ENCODE results near the gene ICAM1. TPM values are rescaled to one million over a fixed set of nuclear protein-coding genes. Genes with fewer than 3 reads are reported as not detected.
A peak's percentile ranks its signal among the peaks of the same experiment; 100 is the strongest.

Gene ICAM1
- polyA plus RNA-seq, 1 donor from 2014 or later: not detected

- Histone ChIP-seq H3K79me2 (replicated peaks; ENCODE audit: insufficient read depth, low read length) (no peaks in the 10 kb centered on the region), H3K9me2 (ENCODE audit: insufficient read depth, low read length) (no peaks in the 10 kb centered on the region), H4K20me1 (ENCODE audit: insufficient read depth) (no peaks in the 10 kb centered on the region), H3K36me3 (ENCODE audit: insufficient read depth, low read length) (no peaks in the 10 kb centered on the region), H3K27me3 (ENCODE audit: insufficient read depth, low read depth, low read length) (no peaks in the 10 kb centered on the region), H3K9ac (ENCODE audit: low read length) (no peak within 1 kb of the TSS), H3K4me3 (ENCODE audit: low read length) (no peak within 1 kb of the TSS), H3K9me3 (ENCODE audit: low read length) (no peaks in the 10 kb centered on the region), H3K4me2 (ENCODE audit: low read length) (no peak within 1 kb of the TSS), H3K27ac (ENCODE audit: low read length) (no peak within 1 kb of the TSS), H3F3A (ENCODE audit: insufficient read depth, low read length, poor library complexity, severe bottlenecking) (no peaks in the 10 kb centered on the region), H2AFZ (ENCODE audit: low read depth, low read length) (no peak within 1 kb of the TSS)
- TF ChIP-seq, protein P1, sequence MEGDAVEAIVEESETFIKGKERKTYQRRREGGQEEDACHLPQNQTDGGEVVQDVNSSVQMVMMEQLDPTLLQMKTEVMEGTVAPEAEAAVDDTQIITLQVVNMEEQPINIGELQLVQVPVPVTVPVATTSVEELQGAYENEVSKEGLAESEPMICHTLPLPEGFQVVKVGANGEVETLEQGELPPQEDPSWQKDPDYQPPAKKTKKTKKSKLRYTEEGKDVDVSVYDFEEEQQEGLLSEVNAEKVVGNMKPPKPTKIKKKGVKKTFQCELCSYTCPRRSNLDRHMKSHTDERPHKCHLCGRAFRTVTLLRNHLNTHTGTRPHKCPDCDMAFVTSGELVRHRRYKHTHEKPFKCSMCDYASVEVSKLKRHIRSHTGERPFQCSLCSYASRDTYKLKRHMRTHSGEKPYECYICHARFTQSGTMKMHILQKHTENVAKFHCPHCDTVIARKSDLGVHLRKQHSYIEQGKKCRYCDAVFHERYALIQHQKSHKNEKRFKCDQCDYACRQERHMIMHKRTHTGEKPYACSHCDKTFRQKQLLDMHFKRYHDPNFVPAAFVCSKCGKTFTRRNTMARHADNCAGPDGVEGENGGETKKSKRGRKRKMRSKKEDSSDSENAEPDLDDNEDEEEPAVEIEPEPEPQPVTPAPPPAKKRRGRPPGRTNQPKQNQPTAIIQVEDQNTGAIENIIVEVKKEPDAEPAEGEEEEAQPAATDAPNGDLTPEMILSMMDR (IDR thresholded peaks at IDR 0.05; ENCODE audit: poor library complexity, severe bottlenecking): no peak
- no peak for TF ChIP-seq POLR2AphosphoS5 (IDR thresholded peaks at IDR 0.05)
- TF ChIP-seq MXI1 (conservative IDR thresholded peaks at IDR 0.05; ENCODE audit: poor library complexity, severe bottlenecking): no peak
- no peak for TF ChIP-seq EP300 (conservative IDR thresholded peaks at IDR 0.05; ENCODE audit: poor library complexity, severe bottlenecking)
- TF ChIP-seq EZH2 (IDR thresholded peaks at IDR 0.05; ENCODE audit: borderline replicate concordance, insufficient read depth, low read length, poor library complexity, severe bottlenecking): no peak
- no peak for TF ChIP-seq SMC3 (conservative IDR thresholded peaks at IDR 0.05; ENCODE audit: poor library complexity)
- no peak for TF ChIP-seq TAF1 (IDR thresholded peaks at IDR 0.05; ENCODE audit: low read depth)
- no peak for TF ChIP-seq REST (IDR thresholded peaks at IDR 0.05; ENCODE audit: borderline replicate concordance)
- no peak for TF ChIP-seq RAD21 (conservative IDR thresholded peaks at IDR 0.05)
Measured at GRCh38 chr19:10309423-10309822, 38.5 kb downstream of the ICAM1 start, which contains the start of gene ZGLP1. TSS of gene ZGLP1 (minus strand) at chr19:10309815.

DNA sequence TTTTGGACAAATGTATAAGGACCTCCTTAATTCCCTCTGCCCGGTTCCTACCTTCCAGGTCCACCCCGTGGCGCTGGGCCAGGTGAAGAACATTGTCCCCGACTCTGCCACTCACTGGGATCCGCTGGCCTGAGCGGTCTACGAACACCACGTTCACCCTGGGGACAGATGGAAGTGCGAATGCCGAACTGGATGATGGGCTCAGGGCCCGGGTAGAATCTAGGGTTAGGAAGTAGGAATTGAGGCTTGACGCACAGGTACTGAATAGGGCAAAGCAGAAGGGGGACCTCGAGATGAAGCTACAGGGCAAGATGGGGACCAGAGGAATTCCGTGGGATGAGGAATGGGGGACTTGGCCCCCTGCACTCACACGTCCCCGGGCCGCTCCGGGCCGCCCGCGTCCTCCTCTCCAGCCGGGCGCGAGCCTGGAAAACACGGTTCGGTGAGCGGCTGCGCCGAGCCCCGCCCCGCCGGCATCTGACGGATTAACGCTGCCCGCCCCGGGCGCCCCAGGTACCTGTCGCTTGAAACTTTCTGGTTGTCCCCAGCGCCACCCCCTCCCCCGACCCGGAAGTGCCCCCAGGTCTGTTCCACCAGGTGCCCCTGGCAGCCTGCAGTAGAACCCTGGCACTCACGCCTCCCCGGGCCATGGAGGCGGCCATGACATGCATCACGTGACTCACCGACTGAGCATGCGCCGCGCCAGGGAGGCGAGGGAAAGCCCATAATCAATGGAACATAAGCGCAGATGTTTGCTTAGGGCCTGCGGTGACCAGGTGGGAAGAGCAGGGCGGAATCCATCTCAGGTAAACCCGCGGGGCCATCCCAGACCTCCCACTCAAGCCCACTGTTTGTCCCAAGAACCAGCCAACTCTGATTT lies 44.7 kb downstream of the ICAM1 start, which contains the start of gene FDX2:
Gene FDX2, minus strand, starts transcription at position 681 of the 880 bp plus-strand sequence. Its CDS starts 19 bp downstream, at position 662.
- Histone ChIP-seq H3F3A (ENCODE audit: insufficient read depth, low read length, poor library complexity, severe bottlenecking) (no peaks in the 10 kb centered on the region), H3K9ac (ENCODE audit: low read length) (peak within 1 kb of the TSS; percentile 62), H4K20me1 (ENCODE audit: insufficient read depth) (no peaks in the 10 kb centered on the region), H3K4me3 (ENCODE audit: low read length) (peak within 1 kb of the TSS; percentile 88), H2AFZ (ENCODE audit: low read depth, low read length) (peak within 1 kb of the TSS; percentile 71), H3K4me2 (ENCODE audit: low read length) (peak within 1 kb of the TSS; percentile 38), H3K27me3 (ENCODE audit: insufficient read depth, low read depth, low read length) (no peaks in the 10 kb centered on the region), H3K27ac (ENCODE audit: low read length) (peak within 1 kb of the TSS; percentile 24), H3K79me2 (replicated peaks; ENCODE audit: insufficient read depth, low read length) (no peaks in the 10 kb centered on the region), H3K9me3 (ENCODE audit: low read length) (no peaks in the 10 kb centered on the region), H3K9me2 (ENCODE audit: insufficient read depth, low read length) (no peaks in the 10 kb centered on the region), H3K36me3 (ENCODE audit: insufficient read depth, low read length) (no peaks in the 10 kb centered on the region)
- TF ChIP-seq TAF1 (IDR thresholded peaks at IDR 0.05; ENCODE audit: low read depth): no peak
- peak; percentile 38 for TF ChIP-seq SMC3 (conservative IDR thresholded peaks at IDR 0.05; ENCODE audit: poor library complexity)
- TF ChIP-seq EZH2 (IDR thresholded peaks at IDR 0.05; ENCODE audit: borderline replicate concordance, insufficient read depth, low read length, poor library complexity, severe bottlenecking): no peak
- peak; percentile 81 for TF ChIP-seq POLR2AphosphoS5 (IDR thresholded peaks at IDR 0.05)
- no peak for TF ChIP-seq EP300 (conservative IDR thresholded peaks at IDR 0.05; ENCODE audit: poor library complexity, severe bottlenecking)
- no peak for TF ChIP-seq REST (IDR thresholded peaks at IDR 0.05; ENCODE audit: borderline replicate concordance)
- TF ChIP-seq RAD21 (conservative IDR thresholded peaks at IDR 0.05): no peak
- TF ChIP-seq, protein P1 (IDR thresholded peaks at IDR 0.05; ENCODE audit: poor library complexity, severe bottlenecking): no peak
- peak; percentile 100 for TF ChIP-seq MXI1 (conservative IDR thresholded peaks at IDR 0.05; ENCODE audit: poor library complexity, severe bottlenecking)
